Skeletal muscle tissue (tissue), 4 donors: ENCODE results near the gene DAP. TPM values are rescaled to one million over a fixed set of nuclear protein-coding genes. Genes with fewer than 3 reads are reported as not detected.

Experiments used
- H3K27ac ChIP-seq: one replicate; pipeline ENCODE4 v1.7.0; 2013; ENCODE audit warnings: mild to moderate bottlenecking, low read depth, low read length, inconsistent platforms
- H3K27me3 ChIP-seq, 3 donors: one replicate each; pipeline ENCODE4 v1.7.0; 2013; ENCODE audit warnings: low read length in 3 of 3; ENCODE audit not compliant: control insufficient read depth in 3 of 3, insufficient read depth in 3 of 3
- H3K36me3 ChIP-seq, 3 donors: one replicate each; pipeline ENCODE4 v1.7.0; 2013; ENCODE audit warnings: low read length in 3 of 3; ENCODE audit not compliant: control insufficient read depth in 3 of 3, insufficient read depth in 3 of 3
- H3K4me1 ChIP-seq, 3 donors: one replicate each; pipeline ENCODE4 v1.7.0; 2013; ENCODE audit warnings: low read length in 3 of 3, mild to moderate bottlenecking in 3 of 3; ENCODE audit not compliant: control insufficient read depth in 3 of 3, insufficient read depth in 3 of 3
- H3K4me3 ChIP-seq, 3 donors: one replicate each; pipeline ENCODE4 v1.7.0; 2013; ENCODE audit warnings: low read length in 3 of 3
- H3K9ac ChIP-seq, 3 donors: one replicate each; pipeline ENCODE4 v1.7.0; 2013; ENCODE audit warnings: low read length in 3 of 3, mild to moderate bottlenecking in 3 of 3, moderate library complexity in 2 of 3, low read depth in 1 of 3
- H3K9me3 ChIP-seq, 3 donors: one replicate each; pipeline ENCODE4 v1.7.0; 2013; ENCODE audit warnings: low read length in 3 of 3; ENCODE audit not compliant: control insufficient read depth in 3 of 3
- total RNA-seq: library from RNA; depleted of rRNA; stranded (reverse); fragments of >200 nt; gene quantifications from one replicate; pipeline ENCODE4 v1.2.3, GENCODE V29; 2014
- donor health status: Osteomylitis.

DAP gene
- total RNA-seq, 1 donor from 2014 or later = 18.3 TPM

- H3K27me3 ChIP-seq = no peaks in the 10 kb centered on the region
- peaks cover 0 to 2% (median 0%) of the 10 kb centered on the region in 3 donors for H3K36me3 ChIP-seq
- H3K4me3 ChIP-seq = no peak overlapping the region
- H3K27ac ChIP-seq = no peak overlapping the region
- peaks cover 8 to 16% (median 15%) of the 10 kb centered on the region in 3 donors for H3K4me1 ChIP-seq
- no peaks in the 10 kb centered on the region for H3K9me3 ChIP-seq
- H3K9ac ChIP-seq = no peak overlapping the region
Measured at GRCh38 chr5:10706326-10706725, 54.7 kb downstream of the DAP start.

GRCh38 chr5:10705747-10706146 is 55.3 kb downstream of the DAP start:
- H3K27me3 ChIP-seq = no peaks in the 10 kb centered on the region
- H3K36me3 ChIP-seq = peaks cover 0 to 2% (median 0%) of the 10 kb centered on the region in 3 donors
- peaks cover 8 to 16% (median 15%) of the 10 kb centered on the region in 3 donors for H3K4me1 ChIP-seq
- H3K9me3 ChIP-seq = no peaks in the 10 kb centered on the region
- no peak overlapping the region for H3K4me3 ChIP-seq
- no peak overlapping the region for H3K27ac ChIP-seq
- H3K9ac ChIP-seq = no peak overlapping the region

- Histone ChIP-seq H3K27ac (no peak overlapping the region), H3K4me1 (peaks cover 8 to 16% (median 12%) of the 10 kb centered on the region in 3 donors), H3K9me3 (no peaks in the 10 kb centered on the region), H3K36me3 (no peaks in the 10 kb centered on the region), H3K4me3 (no peak overlapping the region), H3K27me3 (no peaks in the 10 kb centered on the region), H3K9ac (no peak overlapping the region)
Measured at GRCh38 chr5:10704949-10705621, 55.9 kb downstream of the DAP start.

- no peak overlapping the region for H3K9ac ChIP-seq
- H3K36me3 ChIP-seq = no peaks in the 10 kb centered on the region
- H3K4me1 ChIP-seq = peaks cover 8 to 16% (median 12%) of the 10 kb centered on the region in 3 donors
- H3K9me3 ChIP-seq = no peaks in the 10 kb centered on the region
- no peak overlapping the region for H3K4me3 ChIP-seq
- no peak overlapping the region for H3K27ac ChIP-seq
- no peaks in the 10 kb centered on the region for H3K27me3 ChIP-seq
Measured at GRCh38 chr5:10703676-10704075, 57.4 kb downstream of the DAP start.

- no peak overlapping the region for H3K4me3 ChIP-seq
- H3K9me3 ChIP-seq = no peaks in the 10 kb centered on the region
- no peak overlapping the region for H3K9ac ChIP-seq
- H3K27me3 ChIP-seq = no peaks in the 10 kb centered on the region
- H3K27ac ChIP-seq = no peak overlapping the region
- H3K4me1 ChIP-seq = peaks cover 8 to 16% (median 12%) of the 10 kb centered on the region in 3 donors
- H3K36me3 ChIP-seq = no peaks in the 10 kb centered on the region
Measured at GRCh38 chr5:10702911-10703491, 58.0 kb downstream of the DAP start.

GRCh38 chr5:10702040-10702629 is 58.9 kb downstream of the DAP start:
- H3K4me3 ChIP-seq = no peak overlapping the region
- peaks cover 8 to 16% (median 12%) of the 10 kb centered on the region in 3 donors for H3K4me1 ChIP-seq
- no peak overlapping the region for H3K9ac ChIP-seq
- no peaks in the 10 kb centered on the region for H3K9me3 ChIP-seq
- no peaks in the 10 kb centered on the region for H3K36me3 ChIP-seq
- no peaks in the 10 kb centered on the region for H3K27me3 ChIP-seq
- no peak overlapping the region for H3K27ac ChIP-seq

- no peak overlapping the region for H3K4me3 ChIP-seq
- no peaks in the 10 kb centered on the region for H3K9me3 ChIP-seq
- no peaks in the 10 kb centered on the region for H3K27me3 ChIP-seq
- no peak overlapping the region for H3K9ac ChIP-seq
- no peaks in the 10 kb centered on the region for H3K36me3 ChIP-seq
- H3K4me1 ChIP-seq = peaks cover 8 to 16% (median 12%) of the 10 kb centered on the region in 3 donors
- H3K27ac ChIP-seq = no peak overlapping the region
Measured at GRCh38 chr5:10701567-10702039, 59.4 kb downstream of the DAP start.

GRCh38 chr5:10700516-10700915 is 60.5 kb downstream of the DAP start:
- Histone ChIP-seq H3K27ac (no peak overlapping the region), H3K36me3 (no peaks in the 10 kb centered on the region), H3K27me3 (no peaks in the 10 kb centered on the region), H3K9me3 (no peaks in the 10 kb centered on the region), H3K4me1 (peaks cover 8 to 16% (median 12%) of the 10 kb centered on the region in 3 donors), H3K9ac (no peak overlapping the region), H3K4me3 (no peak overlapping the region)

- Histone ChIP-seq H3K36me3 (no peaks in the 10 kb centered on the region), H3K27ac (no peak overlapping the region), H3K4me3 (no peak overlapping the region), H3K9ac (no peak overlapping the region), H3K27me3 (no peaks in the 10 kb centered on the region), H3K4me1 (peaks cover 3 to 16% (median 15%) of the 10 kb centered on the region in 3 donors), H3K9me3 (no peaks in the 10 kb centered on the region)
Measured at GRCh38 chr5:10699987-10700386, 61.0 kb downstream of the DAP start.

GRCh38 chr5:10699281-10699874 is 61.7 kb downstream of the DAP start:
- Histone ChIP-seq H3K36me3 (no peaks in the 10 kb centered on the region), H3K27ac (no peak overlapping the region), H3K27me3 (no peaks in the 10 kb centered on the region), H3K9ac (no peak overlapping the region), H3K4me3 (no peak overlapping the region), H3K9me3 (no peaks in the 10 kb centered on the region), H3K4me1 (peaks cover 0 to 16% (median 11%) of the 10 kb centered on the region in 3 donors)
